ENCODE measurements around the gene PRPF40B.
A peak's percentile ranks its signal among the peaks of the same experiment; 100 is the strongest.

The PRPF40B gene

DNA sequence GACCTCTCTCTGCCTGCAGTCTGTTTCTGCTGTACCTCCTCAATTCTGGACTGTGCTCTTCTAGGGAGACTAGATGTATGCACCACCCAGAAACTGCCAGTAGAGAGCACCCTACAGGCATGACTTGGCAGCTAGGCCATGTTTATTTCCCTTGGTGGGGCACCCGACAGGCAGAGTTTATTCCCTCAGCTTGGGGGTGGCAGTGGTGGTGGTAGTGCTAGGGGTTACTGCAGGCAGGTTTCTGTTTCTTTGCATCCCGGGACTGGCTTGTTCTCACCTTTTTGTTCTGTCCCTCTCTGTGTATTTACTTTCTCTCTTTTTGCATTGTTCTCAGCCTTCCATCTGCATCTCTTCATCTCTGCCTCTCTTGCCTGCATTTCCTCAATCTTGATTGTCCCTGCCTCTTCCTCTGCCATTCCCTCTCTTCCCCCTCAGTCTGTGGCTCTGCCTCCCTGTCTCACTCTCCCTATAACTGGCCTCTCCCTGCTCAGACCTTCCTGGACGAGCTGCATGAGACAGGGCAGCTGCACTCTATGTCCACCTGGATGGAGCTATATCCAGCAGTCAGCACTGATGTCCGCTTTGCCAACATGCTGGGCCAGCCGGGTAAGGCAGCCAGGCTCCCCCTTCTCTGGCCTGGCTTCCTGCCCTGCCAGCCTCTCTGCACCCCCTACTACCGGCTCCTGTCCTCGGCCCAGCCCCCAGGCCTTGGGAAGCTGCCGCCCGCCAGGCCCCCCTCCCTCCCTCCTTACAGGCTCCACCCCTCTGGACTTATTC is 13.8 kb downstream of the PRPF40B start:
- peak; percentile 52 for TF ChIP-seq CTCF (IDR thresholded peaks at IDR 0.05; ENCODE audit: poor library complexity, severe bottlenecking)
- Histone ChIP-seq H3K36me3 (ENCODE audit: low read depth) (peaks cover 67% of the 10 kb centered on the region), H3K27ac (ENCODE audit: poor library complexity, severe bottlenecking) (no peak overlapping the region), H3K4me3 (ENCODE audit: severe bottlenecking) (no peak overlapping the region), H3K4me1 (ENCODE audit: insufficient read depth, poor library complexity, severe bottlenecking) (peaks cover 4% of the 10 kb centered on the region), H3K9me3 (ENCODE audit: severe bottlenecking) (no peaks in the 10 kb centered on the region), H3K27me3 (ENCODE audit: insufficient read depth, poor library complexity, severe bottlenecking) (no peaks in the 10 kb centered on the region)
- DNase-seq (ENCODE audit: low spot score) (no peak), ATAC-seq (ENCODE audit: low read depth) (peak; percentile 58; the same call in 2 of the 3 replicates)

DNA sequence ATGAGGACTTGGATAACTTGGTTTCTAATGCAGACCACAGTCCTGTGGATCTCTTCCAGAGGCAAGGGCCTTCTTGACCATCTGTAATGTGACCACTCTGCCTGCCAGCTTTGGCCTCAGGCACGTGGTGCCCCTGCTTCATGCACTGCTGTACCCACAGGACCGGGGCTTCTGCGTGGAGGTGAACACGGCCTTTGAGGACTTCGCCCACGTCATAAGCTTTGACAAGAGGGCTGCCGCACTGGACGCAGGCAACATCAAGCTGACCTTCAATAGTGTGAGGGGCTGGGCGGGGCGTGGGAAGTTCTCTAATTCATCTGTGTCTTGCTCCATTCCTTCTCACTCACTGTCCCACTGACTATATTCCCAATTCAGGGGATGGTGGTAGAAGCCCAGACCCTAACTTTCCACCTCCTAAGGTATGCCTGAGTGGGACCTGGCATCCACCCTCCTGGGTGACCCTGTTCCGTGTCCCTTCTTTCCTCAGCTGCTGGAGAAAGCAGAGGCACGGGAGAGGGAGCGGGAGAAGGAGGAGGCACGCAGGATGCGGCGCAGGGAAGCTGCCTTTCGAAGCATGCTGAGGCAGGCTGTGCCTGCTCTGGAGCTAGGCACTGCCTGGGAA is 18.5 kb downstream of the PRPF40B start:
- H3K4me1 ChIP-seq (ENCODE audit: insufficient read depth, poor library complexity, severe bottlenecking), result peaks cover 27% of the 10 kb centered on the region
- peak overlapping the region; percentile 71 for H3K27ac ChIP-seq (ENCODE audit: poor library complexity, severe bottlenecking)
- no peak overlapping the region for H3K4me3 ChIP-seq (ENCODE audit: severe bottlenecking)
- H3K36me3 ChIP-seq (ENCODE audit: low read depth), result peaks cover 72% of the 10 kb centered on the region
- no peak for DNase-seq (ENCODE audit: low spot score)
- no peak for TF ChIP-seq CTCF (IDR thresholded peaks at IDR 0.05; ENCODE audit: poor library complexity, severe bottlenecking)
- no peaks in the 10 kb centered on the region for H3K9me3 ChIP-seq (ENCODE audit: severe bottlenecking)
- no peak; the same call in 2 of the 3 replicates for ATAC-seq (ENCODE audit: low read depth)
- no peaks in the 10 kb centered on the region for H3K27me3 ChIP-seq (ENCODE audit: insufficient read depth, poor library complexity, severe bottlenecking)

- Histone ChIP-seq H3K9me3 (ENCODE audit: severe bottlenecking) (no peaks in the 10 kb centered on the region), H3K27ac (ENCODE audit: poor library complexity, severe bottlenecking) (peak overlapping the region; percentile 71), H3K27me3 (ENCODE audit: insufficient read depth, poor library complexity, severe bottlenecking) (no peaks in the 10 kb centered on the region), H3K4me1 (ENCODE audit: insufficient read depth, poor library complexity, severe bottlenecking) (peaks cover 27% of the 10 kb centered on the region), H3K36me3 (ENCODE audit: low read depth) (peaks cover 67% of the 10 kb centered on the region), H3K4me3 (ENCODE audit: severe bottlenecking) (no peak overlapping the region)
- no peak for TF ChIP-seq CTCF (IDR thresholded peaks at IDR 0.05; ENCODE audit: poor library complexity, severe bottlenecking)
- DNase-seq (ENCODE audit: low spot score), result no peak
- peak; percentile 71 for ATAC-seq (ENCODE audit: low read depth)
Observed at GRCh38 chr12:49642370-49642802, 19.0 kb downstream of the PRPF40B start.

DNA sequence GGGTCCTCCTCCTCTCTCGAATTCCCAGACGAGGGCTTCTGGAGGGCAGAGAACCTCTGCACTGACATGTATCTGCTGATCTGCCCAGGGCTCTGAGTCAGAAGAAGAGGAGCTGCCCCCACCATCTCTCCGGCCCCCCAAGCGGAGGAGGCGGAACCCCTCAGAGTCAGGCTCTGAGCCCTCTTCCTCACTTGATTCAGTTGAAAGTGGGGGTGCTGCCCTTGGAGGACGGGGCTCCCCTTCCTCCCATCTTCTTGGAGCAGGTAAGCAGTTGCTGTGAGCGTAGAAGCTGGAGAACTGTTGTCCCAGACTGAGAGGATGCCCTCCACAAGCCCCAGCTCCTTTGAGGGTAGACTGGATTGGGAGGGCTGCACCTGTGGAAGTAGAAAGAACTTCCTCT is 19.8 kb downstream of the PRPF40B start:
- no peak for DNase-seq (ENCODE audit: low spot score)
- no peaks in the 10 kb centered on the region for H3K9me3 ChIP-seq (ENCODE audit: severe bottlenecking)
- TF ChIP-seq CTCF (IDR thresholded peaks at IDR 0.05; ENCODE audit: poor library complexity, severe bottlenecking), result no peak
- peaks cover 63% of the 10 kb centered on the region for H3K36me3 ChIP-seq (ENCODE audit: low read depth)
- H3K27me3 ChIP-seq (ENCODE audit: insufficient read depth, poor library complexity, severe bottlenecking), result no peaks in the 10 kb centered on the region
- H3K4me1 ChIP-seq (ENCODE audit: insufficient read depth, poor library complexity, severe bottlenecking), result peaks cover 27% of the 10 kb centered on the region
- H3K4me3 ChIP-seq (ENCODE audit: severe bottlenecking), result no peak overlapping the region
- no peak for ATAC-seq (ENCODE audit: low read depth)
- peak overlapping the region; percentile 71 for H3K27ac ChIP-seq (ENCODE audit: poor library complexity, severe bottlenecking)
